Neural cell (in vitro differentiated cells): ENCODE data around the gene THAP12. TPM values are rescaled to one million over a fixed set of nuclear protein-coding genes. Genes with fewer than 3 reads are reported as not detected.

ENCODE experiments used
- H2AFZ ChIP-seq: fragments of 200-600, 300-800 bp; sonication (generic), shearing (Covaris generic); 2 replicates; pipeline ENCODE4 v1.6.0; 2014; ENCODE audit warnings: low read depth, mild to moderate bottlenecking, antibody characterized with exemption, low read length, moderate library complexity
- H3F3A ChIP-seq: fragments of 200-600 bp; shearing (Covaris generic); 2 replicates; pipeline ENCODE4 v1.6.1; 2016; ENCODE audit warnings: mild to moderate bottlenecking, moderate library complexity, mixed read lengths, antibody characterized with exemption, low read length; ENCODE audit not compliant: insufficient read depth, poor library complexity, severe bottlenecking
- H3K27ac ChIP-seq: fragments of 200-600, 300-800 bp; sonication (generic), shearing (Covaris generic); 2 replicates; pipeline ENCODE4 v1.5.1; 2014; ENCODE audit warnings: mild to moderate bottlenecking, low read length, moderate library complexity
- H3K27me3 ChIP-seq: fragments of 300-800, 200-600 bp; sonication (generic), shearing (Covaris generic); 2 replicates; pipeline ENCODE4 v1.6.0; 2014; ENCODE audit warnings: mild to moderate bottlenecking, low read depth, low read length, moderate library complexity; ENCODE audit not compliant: insufficient read depth
- H3K36me3 ChIP-seq: fragments of 300-800, 200-600 bp; sonication (generic), shearing (Covaris generic); 2 replicates; pipeline ENCODE4 v1.5.1; 2014; ENCODE audit warnings: mild to moderate bottlenecking, antibody characterized with exemption, low read length, moderate library complexity; ENCODE audit not compliant: insufficient read depth
- H3K4me2 ChIP-seq: fragments of 300-800, 200-600 bp; sonication (generic), shearing (Covaris generic); 2 replicates; pipeline ENCODE4 v1.6.0; 2014; ENCODE audit warnings: mild to moderate bottlenecking, low read length
- H3K4me3 ChIP-seq: fragments of 300-800, 200-600 bp; sonication (generic), shearing (Covaris generic); 2 replicates; pipeline ENCODE4 v1.5.1; 2014; ENCODE audit warnings: mild to moderate bottlenecking, low read length, moderate library complexity
- H3K79me2 ChIP-seq: fragments of 200-600 bp; shearing (Covaris generic); replicated peaks from 2 replicates; pipeline ENCODE4 v1.6.0; 2014; ENCODE audit warnings: mild to moderate bottlenecking, low read length, moderate library complexity; ENCODE audit not compliant: insufficient read depth
- H3K9ac ChIP-seq: fragments of 300-800, 200-600 bp; sonication (generic), shearing (Covaris generic); 2 replicates; pipeline ENCODE4 v1.6.1; 2016; ENCODE audit warnings: mild to moderate bottlenecking, low read length, mixed read lengths
- H3K9me2 ChIP-seq: fragments of 200-600 bp; shearing (Covaris generic); 2 replicates; pipeline ENCODE4 v1.6.1; 2016; ENCODE audit warnings: mild to moderate bottlenecking, low read length, mixed read lengths; ENCODE audit not compliant: insufficient read depth
- H3K9me3 ChIP-seq: fragments of 200-600, 300-800 bp; sonication (generic), shearing (Covaris generic); 2 replicates; pipeline ENCODE4 v1.6.1; 2016; ENCODE audit warnings: mild to moderate bottlenecking, mixed run types, low read length, moderate library complexity, mixed read lengths
- H4K20me1 ChIP-seq: fragments of 200-600 bp; shearing (Covaris generic); 2 replicates; pipeline ENCODE4 v1.6.1; 2016; ENCODE audit warnings: mild to moderate bottlenecking, mixed run types; ENCODE audit not compliant: insufficient read depth
- CTCF ChIP-seq: fragments of 450-650 bp; IDR thresholded peaks from 2 replicates; pipeline ENCODE4 v1.5.1; 2014; ENCODE audit warnings: antibody characterized with exemption, mild to moderate bottlenecking, moderate library complexity; ENCODE audit not compliant: poor library complexity, severe bottlenecking
- EP300 ChIP-seq: fragments of 450-650 bp; conservative IDR thresholded peaks from 2 replicates; pipeline ENCODE4 v1.6.1; 2014; ENCODE audit warnings: antibody characterized with exemption, mild to moderate bottlenecking, moderate library complexity; ENCODE audit not compliant: poor library complexity, severe bottlenecking
- EZH2 ChIP-seq: fragments of 200-600, 300-800 bp; shearing (Covaris generic), sonication (generic); IDR thresholded peaks from 2 replicates; pipeline ENCODE4 v1.6.1; 2014; ENCODE audit warnings: antibody characterized with exemption, low read length, borderline replicate concordance, mild to moderate bottlenecking; ENCODE audit not compliant: insufficient read depth, poor library complexity, severe bottlenecking
- MXI1 ChIP-seq: fragments of 450-650 bp; conservative IDR thresholded peaks from 2 replicates; pipeline ENCODE4 v1.6.1; 2014; ENCODE audit warnings: antibody characterized with exemption, mild to moderate bottlenecking; ENCODE audit not compliant: poor library complexity, severe bottlenecking
- POLR2AphosphoS5 ChIP-seq: IDR thresholded peaks from 2 replicates; pipeline ENCODE4 v1.6.1; 2012
- RAD21 ChIP-seq: fragments of 450-650 bp; conservative IDR thresholded peaks from 2 replicates; pipeline ENCODE4 v1.6.1; 2014; ENCODE audit warnings: antibody characterized with exemption, mild to moderate bottlenecking, moderate library complexity
- REST ChIP-seq: IDR thresholded peaks from 2 replicates; pipeline ENCODE4 v1.6.1; 2012; ENCODE audit warnings: borderline replicate concordance
- SMC3 ChIP-seq: fragments of 450-650 bp; conservative IDR thresholded peaks from 2 replicates; pipeline ENCODE4 v1.6.1; 2014; ENCODE audit warnings: antibody characterized with exemption, mild to moderate bottlenecking, moderate library complexity; ENCODE audit not compliant: poor library complexity
- TAF1 ChIP-seq: IDR thresholded peaks from 2 replicates; pipeline ENCODE4 v1.6.1; 2012; ENCODE audit warnings: low read depth
- polyA plus RNA-seq: library from polyadenylated mRNA; depleted of rRNA; stranded (reverse); fragments of >200 nt; gene quantifications from 2 replicates; pipeline ENCODE4 v1.2.3, GENCODE V29; 2014

Gene THAP12
- polyA plus RNA-seq, 1 donor from 2014 or later = 110 TPM

- Histone ChIP-seq H2AFZ (no peak overlapping the region), H3K36me3 (no peaks in the 10 kb centered on the region), H3K9ac (no peak overlapping the region), H3K79me2 (no peaks in the 10 kb centered on the region), H3K9me3 (no peaks in the 10 kb centered on the region), H3K9me2 (no peaks in the 10 kb centered on the region), H3F3A (no peaks in the 10 kb centered on the region), H3K27ac (no peak overlapping the region), H3K27me3 (peaks cover 27% of the 10 kb centered on the region), H3K4me3 (no peak overlapping the region), H3K4me2 (no peak overlapping the region), H4K20me1 (no peaks in the 10 kb centered on the region)
- TF ChIP-seq RAD21 (no peak), EZH2 (no peak), SMC3 (no peak), POLR2AphosphoS5 (no peak), REST (no peak), MXI1 (no peak), EP300 (no peak), TAF1 (no peak), CTCF (no peak)
Measured at GRCh38 chr11:76317296-76317695, 63.6 kb downstream of the THAP12 start.

- no peaks in the 10 kb centered on the region for H4K20me1 ChIP-seq
- TF ChIP-seq EP300 (no peak), CTCF (no peak), POLR2AphosphoS5 (no peak), SMC3 (no peak), RAD21 (no peak), EZH2 (no peak), TAF1 (no peak), REST (no peak), MXI1 (no peak)
- H3K27me3 ChIP-seq = peaks cover 21% of the 10 kb centered on the region
- no peak overlapping the region for H3K9ac ChIP-seq
- H3K9me3 ChIP-seq = no peaks in the 10 kb centered on the region
- H3K79me2 ChIP-seq = no peaks in the 10 kb centered on the region
- H3K36me3 ChIP-seq = no peaks in the 10 kb centered on the region
- no peak overlapping the region for H3K4me3 ChIP-seq
- no peak overlapping the region for H3K4me2 ChIP-seq
- no peak overlapping the region for H3K27ac ChIP-seq
- H3K9me2 ChIP-seq = no peaks in the 10 kb centered on the region
- no peak overlapping the region for H2AFZ ChIP-seq
- H3F3A ChIP-seq = no peaks in the 10 kb centered on the region
Measured at GRCh38 chr11:76316726-76317125, 64.2 kb downstream of the THAP12 start.
